Measurements from ENCODE around the gene TXNRD3. TPM values are rescaled to one million over a fixed set of nuclear protein-coding genes. Genes with fewer than 3 reads are reported as not detected.
A peak's percentile ranks its signal among the peaks of the same experiment; 100 is the strongest.

TXNRD3 gene
- total and polyA plus RNA-seq, 12 donors: 2.1 to 7.8 (median 5.4) TPM

GRCh38 chr3:126682009-126682408, 27.1 kb upstream of the TXNRD3 start:
- H3K27ac ChIP-seq: no peak overlapping the region
- peaks cover 0 to 23% (median 13%) of the 10 kb centered on the region in 7 donors for H3K27me3 ChIP-seq
- no peak for DNase-seq
- no peak for TF ChIP-seq CTCF (IDR thresholded peaks at IDR 0.05)
- H3K36me3 ChIP-seq: no peaks in the 10 kb centered on the region
- 78 to 88% methylated on average over 2 of the region's 2 CpGs for WGBS, 2 donors
- H3K4me1 ChIP-seq: peaks cover 0 to 17% (median 7%) of the 10 kb centered on the region in 9 donors
- H3K4me3 ChIP-seq: no peak overlapping the region
- intact Hi-C loops (cut with DNase I): loop anchor here in 6 of 10 donors (5.0 to 10.0 kb wide), 6 partner anchors 303 to 863 kb away; partner anchors contain the start of gene PLXNA1 (in 2 of the 6)
- no peaks in the 10 kb centered on the region for H3K9me3 ChIP-seq
- no peak for ATAC-seq

GRCh38 chr3:126680667-126681055, 25.7 kb upstream of the TXNRD3 start:
- intact Hi-C loops (cut with DNase I): loop anchor here in 7 of 10 donors (2.0 to 10.0 kb wide), 8 partner anchors 70 to 864 kb away; partner anchors contain the start of gene PLXNA1 (in 2 of the 7)
- peaks cover 0 to 33% (median 13%) of the 10 kb centered on the region in 7 donors for H3K27me3 ChIP-seq
- no peak for ATAC-seq
- peaks cover 0 to 17% (median 7%) of the 10 kb centered on the region in 9 donors for H3K4me1 ChIP-seq
- no peak overlapping the region for H3K27ac ChIP-seq
- TF ChIP-seq CTCF (IDR thresholded peaks at IDR 0.05): no peak
- H3K4me3 ChIP-seq: no peak overlapping the region
- no peak for DNase-seq
- no peaks in the 10 kb centered on the region for H3K9me3 ChIP-seq
- no peaks in the 10 kb centered on the region for H3K36me3 ChIP-seq
- 80 to 82% methylated on average over 4 of the region's 4 CpGs for WGBS, 2 donors

GRCh38 chr3:126679831-126680666, 25.1 kb upstream of the TXNRD3 start:
- no peaks in the 10 kb centered on the region for H3K36me3 ChIP-seq
- no peak overlapping the region for H3K4me3 ChIP-seq
- ATAC-seq (no peak), DNase-seq (no peak)
- no peaks in the 10 kb centered on the region for H3K9me3 ChIP-seq
- no peak overlapping the region for H3K27ac ChIP-seq
- no peak for TF ChIP-seq CTCF (IDR thresholded peaks at IDR 0.05)
- WGBS, 2 donors: 80 to 85% methylated on average over 11 of the region's 11 CpGs
- intact Hi-C loops (cut with DNase I): loop anchor here (2.0 to 10.0 kb wide), 17 partner anchors 67 to 867 kb away; partner anchors contain the start of gene PLXNA1 (in 5 of the 10)
- H3K4me1 ChIP-seq: peaks cover 0 to 17% (median 7%) of the 10 kb centered on the region in 9 donors
- H3K27me3 ChIP-seq: peaks cover 0 to 33% (median 13%) of the 10 kb centered on the region in 7 donors

- intact Hi-C loops (cut with DNase I): loop anchor here (2.0 to 10.0 kb wide), 15 partner anchors 68 to 868 kb away; partner anchors contain the start of gene PLXNA1 (in 3 of the 10)
Observed at GRCh38 chr3:126679318-126679751, 24.4 kb upstream of the TXNRD3 start.

More at GRCh38 chr3:126679318-126679751, 24.4 kb upstream of the TXNRD3 start:
- peak; percentile 77 to 95 (median 90) for ATAC-seq
- Histone ChIP-seq H3K4me3 (no peak overlapping the region), H3K4me1 (peaks cover 0 to 11% (median 7%) of the 10 kb centered on the region in 9 donors), H3K36me3 (no peaks in the 10 kb centered on the region), H3K27ac (no peak overlapping the region), H3K27me3 (peaks cover 0 to 33% (median 13%) of the 10 kb centered on the region in 7 donors), H3K9me3 (peaks cover 0 to 6% (median 0%) of the 10 kb centered on the region in 11 donors)
- peak; percentile 74 to 84 for DNase-seq
- peak; percentile 87 to 99 (median 97) for TF ChIP-seq CTCF (IDR thresholded peaks at IDR 0.05)
- WGBS, 2 donors: 2 to 3% methylated on average over 20 of the region's 20 CpGs
